H1 (cell line): ENCODE measurements around the gene THADA. TPM values are rescaled to one million over a fixed set of nuclear protein-coding genes. Genes with fewer than 3 reads are reported as not detected.

Experiments
- ATF3 ChIP-seq: IDR thresholded peaks from 2 replicates; pipeline ENCODE4 v1.6.1; 2011; ENCODE audit warnings: low read depth, mild to moderate bottlenecking, low read length; ENCODE audit not compliant: insufficient read depth
- CREB1 ChIP-seq: IDR thresholded peaks from 2 replicates; pipeline ENCODE4 v1.6.1; 2012; ENCODE audit warnings: inconsistent platforms
- POU5F1 ChIP-seq: IDR thresholded peaks from 2 replicates; pipeline ENCODE4 v1.6.1; 2011; ENCODE audit warnings: low read depth, mild to moderate bottlenecking, low read length, moderate library complexity
- TBP ChIP-seq: IDR thresholded peaks from 2 replicates; pipeline ENCODE4 v1.6.1; 2011; ENCODE audit warnings: low read depth, low read length, improper control_type of control experiment
- polyA plus RNA-seq, 7 experiments: library from polyadenylated mRNA; depleted of rRNA in 3 of 7; stranded (reverse) in 5 of 7; unstranded in 2 of 7; fragments of >200 nt in 5 of 7; fragments of 200-250 nt in 2 of 7; gene quantifications; 1 replicate in 5 of 7; 2 replicates in 1 of 7; 4 replicates in 1 of 7; pipeline versions ENCODE4 v1.2.1 to v1.2.3, GENCODE V29; 2011 to 2013; ENCODE audit warnings: missing spikeins in 2 of 7, mixed read lengths in 2 of 7
- total RNA-seq: library from RNA; stranded (reverse); fragmentation: NEBNext Ultra II Directional; extraction: Animal tissue kit (Norgen Biotek cat#: 25700); gene quantifications from 2 replicates; pipeline ENCODE4 v1.2.1, GENCODE V29; 2021

The THADA gene
- total and polyA plus RNA-seq, 2 of the 8 experiments (the other 6 are each of a cell fraction or from before 2014, with no cell fraction given): 22.4 to 26.8 TPM

- TF ChIP-seq CREB1: no peak
- TF ChIP-seq POU5F1: no peak
- TF ChIP-seq TBP: no peak
- TF ChIP-seq ATF3: no peak
Measured at GRCh38 chr2:43531251-43531650, 64.6 kb downstream of the THADA start (continued).
